NCI-H510A (cell line): Measurements from ENCODE around the gene TRPC4AP.

Experiments
- DNase-seq: peaks from one replicate; lab custom pipeline; 2025; lab: John Stamatoyannopoulos, UW

The TRPC4AP gene

DNA sequence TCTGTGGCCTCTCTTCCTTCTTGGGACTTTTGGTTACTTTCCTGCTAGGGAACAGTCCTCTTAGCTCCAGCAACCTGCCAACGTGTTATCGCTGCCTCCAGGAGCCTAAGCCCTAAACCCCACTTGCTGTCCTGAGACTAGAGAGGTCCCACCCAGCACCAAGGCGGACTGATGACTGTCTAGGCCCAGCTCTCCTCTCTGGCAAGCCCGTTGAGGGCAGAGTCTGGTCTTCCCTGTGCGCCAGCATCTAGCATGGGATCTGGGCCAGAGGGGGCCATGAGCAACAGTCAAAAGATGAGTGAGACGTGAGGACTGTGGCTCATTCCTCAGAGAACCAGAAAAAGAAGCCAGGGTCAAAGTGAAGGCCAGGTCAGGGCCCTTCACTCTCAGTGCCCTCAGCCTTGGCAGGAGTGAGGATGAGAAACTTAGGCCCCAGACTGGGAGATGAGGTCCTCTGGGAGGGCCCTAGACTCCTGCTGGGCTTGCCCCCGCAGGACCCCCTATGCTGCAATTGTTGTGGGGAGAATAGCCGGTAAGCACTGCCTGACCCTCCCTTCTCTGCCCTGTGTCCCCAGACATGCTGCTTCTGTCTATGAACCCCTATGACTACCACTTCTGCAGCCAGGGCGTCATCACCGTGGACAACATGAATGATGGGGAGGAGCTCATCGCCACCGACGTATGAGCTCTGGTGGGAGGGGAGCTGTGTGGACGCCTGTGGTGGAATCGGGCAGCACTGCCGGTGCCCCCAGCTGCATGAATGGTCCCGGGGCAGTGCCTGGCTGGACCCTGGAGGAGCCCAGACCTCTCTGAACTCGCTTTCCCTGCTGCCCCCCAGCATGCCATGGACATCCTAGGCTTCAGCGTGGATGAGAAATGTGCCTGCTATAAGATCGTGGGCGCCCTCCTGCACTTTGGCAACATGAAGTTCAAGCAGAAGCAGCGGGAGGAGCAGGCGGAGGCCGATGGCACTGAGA is 106.0 kb downstream of the TRPC4AP start:
- no peak for DNase-seq

GRCh38 chr20:34985461-34986310 is 106.9 kb downstream of the TRPC4AP start:
- no peak for DNase-seq

- DNase-seq = no peak
These were observed 107.8 kb downstream of the TRPC4AP start for GRCh38 chr20:34984756-34985261.

- DNase-seq = no peak
These were observed 108.4 kb downstream of the TRPC4AP start for GRCh38 chr20:34983995-34984735.

- no peak for DNase-seq
These were observed 109.4 kb downstream of the TRPC4AP start for GRCh38 chr20:34983089-34983820.

- no peak for DNase-seq
These were observed 110.1 kb downstream of the TRPC4AP start for GRCh38 chr20:34982270-34983088.

DNA sequence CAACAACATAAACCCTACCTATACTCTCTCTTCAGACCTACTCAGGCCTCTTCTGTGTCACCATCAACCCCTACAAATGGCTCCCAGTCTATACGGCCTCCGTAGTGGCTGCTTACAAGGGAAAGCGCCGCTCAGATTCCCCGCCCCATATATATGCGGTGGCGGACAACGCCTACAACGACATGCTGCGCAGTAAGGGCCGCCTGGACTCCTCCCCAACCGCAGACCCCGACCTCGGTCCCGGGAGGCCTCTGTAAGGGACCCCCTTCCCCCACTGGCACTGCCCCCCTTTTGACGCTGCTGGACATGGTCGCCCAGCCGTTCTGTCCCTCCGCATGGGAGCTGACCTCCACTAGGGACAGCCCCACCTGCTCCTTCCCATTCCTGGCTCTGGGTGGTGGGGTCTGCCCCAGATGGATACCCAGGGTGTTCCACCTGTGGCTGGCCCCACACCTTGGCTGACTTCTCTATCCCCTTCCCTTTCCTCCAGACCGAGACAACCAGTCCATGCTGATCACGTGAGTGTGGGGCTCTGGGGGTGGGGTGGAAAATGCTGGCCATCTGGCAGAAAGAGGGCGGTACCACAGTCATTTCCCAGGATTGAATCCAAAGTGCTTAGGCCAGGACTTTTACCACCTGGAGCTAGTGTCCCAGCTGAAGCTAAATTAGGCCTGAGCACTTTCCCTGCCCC is 111.9 kb downstream of the TRPC4AP start:
- DNase-seq = peak; percentile 31

GRCh38 chr20:34979366-34980153 is 113.0 kb downstream of the TRPC4AP start:
- no peak for DNase-seq

GRCh38 chr20:34978092-34978744 is 114.4 kb downstream of the TRPC4AP start:
- DNase-seq = no peak

DNA sequence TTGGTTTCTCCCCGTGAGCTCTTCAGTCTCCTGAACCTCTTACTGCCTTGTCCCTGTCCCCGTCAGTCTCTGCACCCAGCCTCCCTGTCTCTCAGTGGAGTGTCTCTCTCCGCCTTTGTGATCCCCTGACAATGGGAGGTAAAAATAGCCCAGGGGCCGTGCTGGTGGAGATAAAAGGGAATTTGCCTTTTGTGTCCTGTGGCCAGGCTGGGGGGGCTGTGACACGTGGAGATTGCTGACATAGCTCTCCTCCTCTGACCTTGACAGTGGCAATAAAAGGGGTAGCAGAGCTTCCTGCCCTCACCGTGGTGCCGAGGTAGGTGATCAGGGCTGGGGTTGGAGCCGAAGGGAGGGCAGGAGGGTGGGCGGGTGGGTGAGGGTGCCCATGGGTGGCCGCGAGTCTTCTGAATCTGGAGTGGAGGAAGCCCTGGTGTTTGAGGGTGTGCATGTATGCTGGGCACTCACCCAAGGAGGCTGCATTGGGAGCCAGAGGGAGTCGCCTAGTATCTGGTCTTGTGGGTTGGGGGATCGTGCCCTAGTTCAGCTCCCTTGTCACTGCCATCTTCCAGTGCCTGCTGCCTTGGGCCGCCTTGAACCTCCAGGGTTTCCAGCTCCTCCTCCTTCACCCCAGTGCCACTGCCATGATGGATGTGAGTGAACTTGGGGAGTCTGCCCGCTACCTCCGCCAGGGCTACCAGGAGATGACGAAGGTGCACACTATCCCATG is 115.1 kb downstream of the TRPC4AP start:
- no peak for DNase-seq

DNA sequence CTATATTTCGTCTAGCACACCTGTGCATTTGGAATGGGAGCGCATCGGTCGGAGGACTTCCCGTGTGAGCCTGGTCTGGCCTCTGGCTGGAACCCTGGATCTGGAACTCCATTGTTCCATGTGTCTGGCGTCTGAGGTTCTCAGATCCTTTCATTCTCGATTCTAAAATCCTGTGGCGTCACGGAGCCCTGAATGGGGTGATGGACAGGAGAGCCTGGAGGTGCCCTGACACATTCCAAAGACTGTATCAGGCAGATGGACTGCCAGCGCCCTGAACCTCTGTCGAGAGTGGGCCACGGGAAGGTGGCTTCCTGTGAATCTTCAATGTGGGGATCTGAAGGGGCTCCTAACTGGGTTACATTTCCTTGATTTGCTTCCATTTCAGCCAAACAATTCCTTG is 116.3 kb downstream of the TRPC4AP start:
- no peak for DNase-seq

DNA sequence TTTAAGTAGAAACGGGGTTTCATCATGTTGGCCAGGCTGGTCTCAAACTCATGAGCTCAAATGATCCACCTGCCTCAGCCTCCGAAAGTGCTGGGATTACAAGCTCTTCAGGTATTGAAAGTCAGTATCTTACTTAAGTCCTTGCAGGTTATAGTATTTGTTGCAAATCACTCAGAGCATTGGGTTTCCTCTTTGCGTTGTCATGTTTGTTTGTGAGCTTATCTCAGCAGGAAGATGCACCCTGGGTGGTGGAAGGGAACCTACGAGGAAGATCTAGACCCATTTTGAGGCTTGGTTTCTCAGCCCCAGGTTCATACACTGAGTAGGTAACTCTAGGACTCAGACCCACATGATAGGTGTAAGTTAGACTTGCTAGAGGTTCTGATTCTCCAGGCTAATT is 118.4 kb downstream of the TRPC4AP start:
- DNase-seq = no peak

- DNase-seq = no peak
These were observed 120.9 kb downstream of the TRPC4AP start for GRCh38 chr20:34971561-34972235.

DNA sequence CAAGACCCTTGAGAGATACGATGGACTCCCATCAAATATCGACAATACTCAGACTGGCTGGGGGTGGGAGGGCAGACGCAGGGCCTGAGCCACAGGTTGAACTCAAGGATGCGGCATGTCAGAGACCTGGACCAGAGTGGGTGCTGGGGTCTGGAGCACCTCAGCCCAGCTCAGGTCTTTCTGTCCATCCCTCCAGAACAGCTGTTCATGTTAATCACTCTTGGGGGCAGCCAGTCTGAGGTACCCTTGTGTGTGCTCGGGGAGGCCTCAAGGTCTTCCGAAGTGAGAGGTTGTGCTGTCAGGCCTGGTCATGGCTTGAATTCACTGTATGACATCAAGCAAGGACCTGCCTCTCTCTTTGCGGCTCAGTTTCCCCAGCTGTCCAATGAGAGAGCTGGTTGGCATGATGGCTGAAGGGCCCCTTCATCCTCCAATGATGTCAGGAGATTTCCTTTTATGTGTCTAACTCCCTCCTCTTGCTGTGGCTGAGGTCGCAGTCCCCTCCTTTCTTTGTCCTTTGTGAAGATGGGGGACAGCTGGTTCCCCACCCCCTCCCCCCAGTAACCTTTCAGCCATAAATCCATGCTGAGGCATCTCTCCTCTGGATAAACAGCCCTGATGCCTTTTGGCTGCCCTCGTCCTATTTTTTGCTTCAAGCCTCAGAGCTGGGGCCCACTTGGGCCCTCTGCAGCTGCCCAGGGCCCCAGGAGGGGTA is 121.6 kb downstream of the TRPC4AP start:
- DNase-seq = no peak

DNA sequence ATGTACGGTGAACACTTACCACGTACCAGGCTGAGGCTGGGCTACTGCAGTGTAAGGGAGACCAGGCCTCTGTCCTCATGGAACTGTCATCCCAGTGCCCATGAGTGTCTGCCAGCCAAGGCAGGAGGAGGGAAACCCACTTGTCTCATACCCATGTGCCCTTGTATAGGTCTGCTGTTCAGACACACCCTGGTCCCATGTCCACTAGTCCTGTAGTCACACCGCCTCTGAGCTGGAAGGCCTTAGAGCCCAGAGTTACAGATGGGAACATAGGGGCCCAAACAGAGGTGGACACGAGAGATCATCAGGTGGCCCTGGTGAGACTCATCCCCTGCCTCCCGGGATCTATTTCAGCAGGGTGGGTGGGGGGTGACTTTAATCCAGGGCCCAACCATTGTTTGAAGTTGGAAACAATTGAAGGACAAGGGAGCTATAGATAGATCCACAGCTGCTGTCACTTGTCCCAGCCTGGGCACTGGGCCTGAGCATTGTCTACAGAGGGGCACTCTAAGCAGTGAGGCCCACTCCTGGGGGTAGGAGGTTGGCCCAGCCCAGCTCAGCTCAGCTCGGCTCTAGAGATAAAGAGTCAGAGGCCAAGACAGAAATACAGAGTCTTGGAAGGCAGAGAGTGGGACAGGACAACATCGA is 122.3 kb downstream of the TRPC4AP start:
- DNase-seq = no peak
